GM21390 (cell line): ENCODE data around the gene PSMA6.
"Not testable (repeated sequence)": the region's sequence is repeated elsewhere in the genome, so short reads cannot be mapped to it uniquely, and the experiment has no call there.

Experiments
- ATAC-seq: cut with Tn5 transposase; IDR thresholded peaks from one replicate; pipeline ENCODE4 v1.9.1; 2021; ENCODE audit not compliant: unreplicated experiment

The PSMA6 gene

DNA sequence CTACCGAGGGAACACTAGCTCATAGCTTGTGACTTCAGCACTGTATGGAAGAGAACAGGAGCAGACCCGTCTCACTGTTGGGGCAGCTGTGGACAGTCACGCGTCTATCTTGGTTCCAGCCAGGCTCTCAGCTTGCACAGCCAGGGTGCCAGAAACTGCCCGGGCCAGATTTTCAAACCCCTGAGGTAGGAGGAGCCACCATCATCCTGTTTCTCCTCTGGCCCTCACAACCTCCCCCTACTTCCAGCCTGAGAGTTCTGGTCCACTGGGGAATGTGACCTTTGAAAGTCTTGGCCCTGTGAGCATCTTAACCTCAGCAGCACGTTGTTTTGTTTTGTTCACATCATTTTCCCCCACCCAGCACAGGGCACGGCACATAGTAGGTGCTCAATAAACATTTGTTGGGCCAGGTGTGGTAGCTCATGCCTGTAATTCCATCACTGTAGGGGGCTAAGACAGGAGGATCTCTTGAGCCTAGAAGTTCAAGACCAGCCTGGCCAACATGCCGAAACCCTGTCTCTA is 50.4 kb downstream of the PSMA6 start:
- no peak for ATAC-seq

- ATAC-seq, result no peak
Observed at GRCh38 chr14:35343702-35344101, 51.5 kb downstream of the PSMA6 start.

DNA sequence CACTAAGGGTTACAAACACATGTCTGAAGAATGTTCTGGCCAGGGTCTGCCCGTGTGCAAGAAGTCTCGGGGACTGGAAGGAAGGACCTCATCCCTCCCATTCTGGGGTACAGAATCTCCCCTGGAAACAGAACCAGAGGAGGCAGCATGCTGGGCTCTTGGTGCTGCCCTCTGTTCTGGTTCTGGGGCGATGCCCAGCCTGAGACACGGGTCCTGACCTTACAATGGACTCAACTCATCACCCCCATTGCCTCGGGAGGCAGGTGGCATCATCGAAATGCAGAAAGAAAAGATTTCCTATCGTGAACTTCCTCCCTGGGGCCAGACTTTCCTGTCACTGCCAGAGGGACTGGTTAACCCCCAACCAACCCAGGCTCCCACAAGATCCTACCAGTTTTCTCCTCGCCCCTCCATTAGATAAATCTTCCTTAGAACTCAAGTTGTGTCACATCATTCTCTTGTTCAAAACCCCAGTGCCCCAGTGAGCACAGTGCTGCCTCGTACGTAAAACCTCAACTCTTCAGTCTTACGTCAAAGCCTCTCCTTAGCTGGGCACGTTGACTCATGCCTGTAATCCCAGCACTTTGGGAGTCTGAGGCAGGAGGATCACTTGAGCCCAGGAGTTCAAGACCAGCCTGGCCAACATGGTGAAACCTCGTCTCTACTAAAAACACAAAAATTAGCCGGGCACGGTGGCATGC is 52.1 kb downstream of the PSMA6 start:
- no peak for ATAC-seq

GRCh38 chr14:35346738-35347322 is 54.6 kb downstream of the PSMA6 start:
- ATAC-seq, result no peak

- ATAC-seq, result no peak
Observed at GRCh38 chr14:35347323-35348043, 55.3 kb downstream of the PSMA6 start.

- ATAC-seq, result not testable (repeated sequence)
Observed at GRCh38 chr14:35348044-35348380, 55.8 kb downstream of the PSMA6 start.

- ATAC-seq, result no peak
Observed at GRCh38 chr14:35349496-35350365, 57.5 kb downstream of the PSMA6 start.

- no peak for ATAC-seq
Observed at GRCh38 chr14:35351497-35351896, 59.3 kb downstream of the PSMA6 start.

DNA sequence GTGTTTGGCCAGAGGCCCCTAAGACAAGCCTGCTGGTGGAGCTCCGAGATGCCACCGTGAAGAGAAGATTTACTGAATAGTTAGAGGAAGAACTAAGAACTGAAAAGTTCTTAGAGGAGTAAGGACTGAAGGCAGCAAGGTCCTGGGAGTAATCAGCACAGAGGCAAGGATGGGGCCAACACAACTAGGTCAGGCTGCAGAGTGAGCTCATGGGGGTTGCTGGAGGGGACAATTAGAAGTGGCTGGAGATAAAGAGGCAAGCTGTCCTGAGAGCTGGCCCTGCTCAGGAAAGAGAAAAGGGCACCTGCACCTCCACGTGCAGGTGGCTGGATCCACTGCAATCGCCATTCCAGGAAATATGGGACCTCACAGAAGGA is 59.7 kb downstream of the PSMA6 start:
- ATAC-seq, result no peak

- ATAC-seq, result no peak
Observed at GRCh38 chr14:35352274-35353233, 60.4 kb downstream of the PSMA6 start.

DNA sequence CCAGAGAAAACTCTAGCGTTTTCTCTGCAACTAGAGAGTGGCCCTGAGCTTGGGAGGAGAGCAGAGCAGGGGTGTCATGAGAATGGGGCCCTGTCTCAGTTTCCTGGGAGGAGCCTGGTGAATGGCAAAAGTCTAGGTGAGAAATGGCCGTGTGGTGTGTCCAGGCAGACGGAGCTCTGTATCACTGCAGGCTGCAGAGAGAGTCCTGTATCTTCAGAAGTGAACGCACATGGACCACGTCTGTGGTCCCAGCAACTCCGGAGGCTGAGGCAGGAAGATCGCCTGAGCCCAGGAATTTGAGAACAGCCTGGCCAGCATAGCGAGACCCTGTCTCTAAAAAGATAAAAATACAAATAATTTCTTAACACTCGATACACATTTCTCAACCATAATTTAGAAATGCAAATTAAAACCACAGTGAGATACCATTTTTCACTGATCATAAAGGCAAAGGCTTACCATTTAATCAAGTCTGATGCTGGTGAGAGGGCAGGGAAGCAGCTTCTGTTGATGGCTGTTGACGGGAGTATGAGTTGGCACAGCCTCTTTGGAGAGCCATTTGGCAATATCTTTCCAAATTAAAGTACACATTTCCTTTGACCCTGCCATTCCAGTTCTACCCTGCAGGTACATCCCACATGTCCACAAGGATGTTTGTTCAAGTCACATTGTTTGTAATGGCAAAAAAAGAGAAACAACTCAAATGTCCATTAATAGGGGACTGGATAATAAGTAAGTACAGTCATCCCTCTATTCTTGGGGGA is 61.4 kb downstream of the PSMA6 start:
- no peak for ATAC-seq

GRCh38 chr14:35355235-35355634 is 63.1 kb downstream of the PSMA6 start:
- not testable (repeated sequence) for ATAC-seq

GRCh38 chr14:35355981-35356841 is 64.0 kb downstream of the PSMA6 start:
- ATAC-seq, result peak; percentile 42

DNA sequence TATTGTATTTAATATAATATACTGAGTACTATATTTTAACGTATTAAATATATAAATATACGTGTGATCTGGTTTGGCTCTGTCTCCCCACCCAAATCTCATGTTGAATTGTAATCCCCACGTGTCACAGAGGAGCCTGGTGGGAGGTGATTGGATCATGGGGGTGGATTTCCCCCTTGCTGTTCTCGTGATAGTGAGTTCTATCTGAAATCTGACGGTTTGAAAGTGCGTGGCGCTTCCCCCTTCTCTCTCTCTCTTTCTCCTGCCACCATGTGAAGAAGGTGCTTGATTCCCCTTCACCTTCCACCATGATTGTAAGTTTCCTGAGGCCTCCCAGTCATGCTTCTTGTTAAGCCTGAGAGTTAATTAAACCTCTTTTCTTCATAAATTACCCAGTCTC is 67.5 kb downstream of the PSMA6 start:
- not testable (repeated sequence) for ATAC-seq

- ATAC-seq, result no peak
Observed at GRCh38 chr14:35361141-35361480, 68.9 kb downstream of the PSMA6 start.

DNA sequence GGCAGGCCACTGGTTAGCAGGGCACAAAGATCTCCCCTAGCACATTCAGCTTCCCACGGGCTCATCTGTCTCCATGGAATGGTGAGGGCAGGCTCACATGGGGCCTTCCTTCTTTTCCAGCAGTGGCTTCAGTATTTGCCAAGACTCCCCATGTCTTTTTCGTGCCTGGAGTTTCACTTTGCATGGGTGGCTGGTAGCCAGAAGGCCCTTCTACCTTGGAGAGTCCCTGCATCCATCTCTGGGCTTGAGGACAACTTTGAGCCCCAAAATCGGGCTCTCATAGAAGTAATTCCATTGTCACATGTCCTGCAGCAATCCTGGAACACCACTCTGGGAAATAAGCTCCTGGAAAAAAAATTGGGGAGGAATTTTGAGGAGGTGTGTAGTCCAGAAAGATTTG is 70.3 kb downstream of the PSMA6 start:
- ATAC-seq, result no peak

- no peak for ATAC-seq
Observed at GRCh38 chr14:35362911-35363374, 70.8 kb downstream of the PSMA6 start.
